Colonic mucosa (tissue), 4 donors: Measurements from ENCODE around the gene TMEM39B. TPM values are rescaled to one million over a fixed set of nuclear protein-coding genes. Genes with fewer than 3 reads are reported as not detected.

Experiments
- DNase-seq: peaks from one replicate; pipeline ENCODE4 v3.0.0-alpha.2; 2020
- H3K27ac ChIP-seq: fragments of 200-600 bp; one replicate; pipeline ENCODE4 v1.8.0; 2021
- H3K27me3 ChIP-seq: fragments of 200-600 bp; one replicate; pipeline ENCODE4 v1.8.0; 2021
- H3K36me3 ChIP-seq: fragments of 200-600 bp; one replicate; pipeline ENCODE4 v1.8.0; 2021
- H3K4me1 ChIP-seq: fragments of 200-600 bp; one replicate; pipeline ENCODE4 v1.8.0; 2021; ENCODE audit warnings: mild to moderate bottlenecking
- H3K4me3 ChIP-seq: fragments of 200-600 bp; one replicate; pipeline ENCODE4 v1.8.0; 2021
- H3K9ac ChIP-seq, 2 donors: one replicate each; pipeline ENCODE4 v1.7.0; 2013; ENCODE audit warnings: control low read depth in 2 of 2, low read depth in 2 of 2, low read length in 2 of 2
- H3K9me3 ChIP-seq: fragments of 200-600 bp; one replicate; pipeline ENCODE4 v1.8.0; 2021
- intact Hi-C: fragments of 100-400 bp; cut with DNase I; formaldehyde crosslinking; loops from one replicate; pipeline ENCODE4 v1.14.1; 2022
- total RNA-seq, 2 donors: library from RNA; stranded (reverse); fragmentation: NEBNext Ultra II Directional in 1 of 2; extraction: Animal tissue kit (Norgen Biotek cat#: 25700) in 1 of 2; gene quantifications; one replicate each; pipeline ENCODE4 v1.2.1, GENCODE V29; 2021
- TF ChIP-seq, protein P1 (sequence below): fragments of 200-600 bp; IDR thresholded peaks from one replicate; pipeline ENCODE4 v1.8.0; 2022; ENCODE audit warnings: antibody characterized with exemption, mild to moderate bottlenecking
- donor health status: healthy.
- donor health status: DM: no; HTN: no; CAD: no.
- donor health status: DM: no; HTN: no; CAD: no.

The TMEM39B gene
- total RNA-seq, 2 donors from 2014 or later, result 12.3 to 18.2 TPM

DNA sequence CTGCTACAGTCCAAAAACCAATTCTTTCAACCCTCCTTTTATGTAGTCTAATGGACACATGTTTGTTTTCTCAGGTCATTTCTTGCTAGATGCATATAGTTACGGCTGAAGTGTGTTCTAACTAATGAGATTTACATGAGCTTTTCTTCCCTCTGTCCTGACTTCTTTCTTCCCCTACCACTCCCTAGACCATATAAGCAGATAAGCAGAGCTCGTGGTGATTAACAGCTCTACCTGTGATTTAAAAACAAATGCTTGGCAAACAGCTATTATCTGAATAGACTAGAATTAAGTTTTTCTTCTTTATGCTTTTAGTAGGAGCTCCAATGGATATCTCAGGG, 40.5 kb upstream of the TMEM39B start:
- no peak for DNase-seq
- intact Hi-C loops, result no loop called here
- Histone ChIP-seq H3K27ac (no peak overlapping the region), H3K27me3 (no peaks in the 10 kb centered on the region), H3K36me3 (peaks cover 11% of the 10 kb centered on the region), H3K9me3 (no peaks in the 10 kb centered on the region), H3K4me3 (no peak overlapping the region), H3K4me1 (no peaks in the 10 kb centered on the region), H3K9ac (no peak overlapping the region)
- TF ChIP-seq, protein P1, sequence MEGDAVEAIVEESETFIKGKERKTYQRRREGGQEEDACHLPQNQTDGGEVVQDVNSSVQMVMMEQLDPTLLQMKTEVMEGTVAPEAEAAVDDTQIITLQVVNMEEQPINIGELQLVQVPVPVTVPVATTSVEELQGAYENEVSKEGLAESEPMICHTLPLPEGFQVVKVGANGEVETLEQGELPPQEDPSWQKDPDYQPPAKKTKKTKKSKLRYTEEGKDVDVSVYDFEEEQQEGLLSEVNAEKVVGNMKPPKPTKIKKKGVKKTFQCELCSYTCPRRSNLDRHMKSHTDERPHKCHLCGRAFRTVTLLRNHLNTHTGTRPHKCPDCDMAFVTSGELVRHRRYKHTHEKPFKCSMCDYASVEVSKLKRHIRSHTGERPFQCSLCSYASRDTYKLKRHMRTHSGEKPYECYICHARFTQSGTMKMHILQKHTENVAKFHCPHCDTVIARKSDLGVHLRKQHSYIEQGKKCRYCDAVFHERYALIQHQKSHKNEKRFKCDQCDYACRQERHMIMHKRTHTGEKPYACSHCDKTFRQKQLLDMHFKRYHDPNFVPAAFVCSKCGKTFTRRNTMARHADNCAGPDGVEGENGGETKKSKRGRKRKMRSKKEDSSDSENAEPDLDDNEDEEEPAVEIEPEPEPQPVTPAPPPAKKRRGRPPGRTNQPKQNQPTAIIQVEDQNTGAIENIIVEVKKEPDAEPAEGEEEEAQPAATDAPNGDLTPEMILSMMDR, result no peak

DNA sequence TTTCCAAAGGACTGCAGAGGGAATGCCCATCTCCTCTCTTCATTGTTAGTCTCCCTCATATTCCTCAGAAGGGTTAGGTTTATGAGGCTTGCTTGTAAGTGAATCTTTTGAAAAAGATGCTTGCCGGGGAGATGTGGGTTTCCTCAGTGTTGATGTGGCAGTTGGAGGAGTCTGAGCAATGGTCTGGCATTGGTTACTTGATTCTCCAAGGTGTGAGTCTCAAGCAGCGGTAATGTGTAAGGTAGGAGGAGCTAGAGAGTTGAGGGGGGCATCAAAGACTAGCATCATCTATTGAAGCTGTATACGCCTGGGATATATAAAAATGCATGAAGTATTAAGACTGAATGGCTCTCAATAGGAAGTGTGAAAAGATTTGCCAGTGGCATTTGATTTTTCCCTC, 37.6 kb upstream of the TMEM39B start:
- no peak overlapping the region for H3K4me3 ChIP-seq
- peaks cover 19% of the 10 kb centered on the region for H3K36me3 ChIP-seq
- no peak for DNase-seq
- no peak overlapping the region for H3K9ac ChIP-seq
- no peaks in the 10 kb centered on the region for H3K4me1 ChIP-seq
- no peak overlapping the region for H3K27ac ChIP-seq
- intact Hi-C loops, result no loop called here
- TF ChIP-seq, protein P1, result no peak
- no peaks in the 10 kb centered on the region for H3K27me3 ChIP-seq
- no peaks in the 10 kb centered on the region for H3K9me3 ChIP-seq

DNA sequence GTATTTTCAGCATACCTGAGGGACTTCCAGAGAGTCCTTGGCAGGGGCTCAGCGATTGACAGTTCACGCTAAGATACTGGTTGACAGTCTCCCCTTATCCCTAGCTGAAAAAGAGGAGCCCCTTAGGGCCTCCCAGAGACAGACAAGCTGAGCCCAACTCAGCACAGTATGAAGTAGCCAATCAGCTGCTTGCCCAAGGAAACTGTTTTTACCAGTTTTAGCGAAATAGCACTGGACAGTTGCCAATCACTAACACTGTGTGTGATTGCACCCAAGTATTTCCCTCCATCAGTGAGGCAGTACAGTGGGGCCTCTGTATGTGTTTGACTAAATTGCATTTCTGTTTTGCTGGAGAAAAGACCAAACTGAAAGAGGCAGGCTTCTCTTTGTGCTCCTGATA, 32.0 kb upstream of the TMEM39B start:
- no peaks in the 10 kb centered on the region for H3K9me3 ChIP-seq
- H3K4me1 ChIP-seq, result no peaks in the 10 kb centered on the region
- peaks cover 27% of the 10 kb centered on the region for H3K36me3 ChIP-seq
- no peak overlapping the region for H3K4me3 ChIP-seq
- TF ChIP-seq, protein P1, result no peak
- no peaks in the 10 kb centered on the region for H3K27me3 ChIP-seq
- intact Hi-C loops, result no loop called here
- no peak for DNase-seq
- no peak overlapping the region for H3K9ac ChIP-seq
- no peak overlapping the region for H3K27ac ChIP-seq

DNA sequence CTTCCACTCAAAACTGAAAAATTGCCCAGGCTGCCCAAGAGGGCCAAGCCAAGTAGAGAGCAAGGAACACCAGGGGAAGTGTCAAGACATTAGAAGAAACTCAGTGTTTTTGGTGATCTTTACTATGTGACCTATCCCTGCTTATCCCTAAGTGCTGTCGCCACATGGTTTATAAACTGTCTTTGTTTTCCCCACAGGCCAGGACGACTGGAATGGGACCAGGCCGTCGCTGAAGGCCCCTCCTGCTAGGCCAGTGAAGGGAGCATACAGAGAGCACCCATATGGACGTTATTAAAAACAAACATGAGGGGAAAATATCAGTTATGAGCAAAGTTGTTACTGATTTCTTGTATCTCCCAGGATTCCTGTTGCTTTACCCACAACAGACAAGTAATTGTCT, 30.4 kb upstream of the TMEM39B start:
- Histone ChIP-seq H3K27me3 (no peaks in the 10 kb centered on the region), H3K4me3 (no peak overlapping the region), H3K27ac (no peak overlapping the region), H3K9ac (no peak overlapping the region), H3K36me3 (peaks cover 23% of the 10 kb centered on the region), H3K4me1 (no peaks in the 10 kb centered on the region), H3K9me3 (no peaks in the 10 kb centered on the region)
- no peak for DNase-seq
- TF ChIP-seq, protein P1, result no peak
- intact Hi-C loops, result no loop called here

DNA sequence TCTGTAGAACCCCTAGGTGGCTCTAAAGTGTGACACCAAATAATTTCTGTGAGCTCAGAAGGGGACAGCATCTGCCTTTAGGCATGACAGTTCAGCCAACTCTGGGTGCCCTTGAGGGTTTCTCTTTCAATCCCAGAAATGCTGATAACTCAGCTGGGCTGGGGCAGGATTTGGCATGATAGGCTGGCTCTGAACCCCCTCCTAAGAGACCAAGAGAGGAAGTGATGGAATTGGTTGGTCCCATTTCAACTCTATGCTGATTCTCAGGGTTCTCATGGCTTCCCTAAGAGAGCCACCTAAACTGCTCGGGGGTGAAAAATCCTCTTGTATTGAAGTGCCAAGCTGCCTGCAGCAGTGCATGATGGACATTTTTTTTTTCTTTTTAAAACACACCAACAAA, 28.5 kb upstream of the TMEM39B start:
- DNase-seq, result no peak
- Histone ChIP-seq H3K9ac (no peak overlapping the region), H3K27me3 (no peaks in the 10 kb centered on the region), H3K36me3 (peaks cover 16% of the 10 kb centered on the region), H3K4me3 (no peak overlapping the region), H3K9me3 (no peaks in the 10 kb centered on the region), H3K4me1 (no peaks in the 10 kb centered on the region), H3K27ac (no peak overlapping the region)
- TF ChIP-seq, protein P1, result no peak
- intact Hi-C loops, result no loop called here

DNA sequence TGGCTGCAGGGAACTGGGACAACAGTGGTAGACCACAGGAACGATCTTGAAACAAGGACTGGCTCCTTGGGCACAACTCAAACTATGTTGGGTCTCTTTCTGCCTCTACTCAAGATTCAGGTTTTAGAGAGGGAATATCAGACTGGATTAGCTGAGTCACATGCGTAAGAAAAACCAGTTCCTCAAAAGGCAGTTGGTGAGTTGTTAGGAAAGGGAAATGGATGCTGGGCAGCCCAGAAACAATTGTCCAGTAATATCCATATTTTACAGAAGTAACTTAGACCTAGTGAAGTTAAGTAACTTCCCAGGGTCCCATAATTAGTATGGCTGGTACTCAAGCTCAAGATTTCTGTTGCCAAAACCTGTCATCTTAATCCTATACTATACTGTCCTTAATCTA, 27.0 kb upstream of the TMEM39B start:
- DNase-seq, result no peak
- Histone ChIP-seq H3K9me3 (no peaks in the 10 kb centered on the region), H3K4me3 (no peak overlapping the region), H3K4me1 (no peaks in the 10 kb centered on the region), H3K9ac (no peak overlapping the region), H3K27ac (no peak overlapping the region), H3K36me3 (peaks cover 12% of the 10 kb centered on the region), H3K27me3 (no peaks in the 10 kb centered on the region)
- intact Hi-C loops, result no loop called here
- TF ChIP-seq, protein P1, result no peak
